GM20431 (cell line): ENCODE results near the gene PDE4D.

Source experiments
- in situ Hi-C: fragments of 300-500 bp; cut with MseI, MboI; formaldehyde crosslinking; loops from one replicate; pipeline ENCODE4 v1.15.0; 2020; ENCODE audit warnings: low sequenced_read_pairs; ENCODE audit not compliant: unreplicated experiment

PDE4D gene

GRCh38 chr5:59571067-59571466 is 322.5 kb downstream of the PDE4D start:
- in situ Hi-C loops, result no loop called here

- in situ Hi-C loops, result no loop called here
These were observed 323.8 kb downstream of the PDE4D start for GRCh38 chr5:59569608-59570334.

GRCh38 chr5:59569158-59569557 is 324.4 kb downstream of the PDE4D start:
- in situ Hi-C loops, result no loop called here

- in situ Hi-C loops, result no loop called here
These were observed 325.4 kb downstream of the PDE4D start for GRCh38 chr5:59568161-59568560.

- in situ Hi-C loops, result no loop called here
These were observed 328.0 kb downstream of the PDE4D start for GRCh38 chr5:59565551-59565950.

- in situ Hi-C loops, result no loop called here
These were observed 328.6 kb downstream of the PDE4D start for GRCh38 chr5:59564895-59565294.

- in situ Hi-C loops, result no loop called here
These were observed 330.7 kb downstream of the PDE4D start for GRCh38 chr5:59562756-59563389.

GRCh38 chr5:59560553-59560952 is 333.0 kb downstream of the PDE4D start:
- in situ Hi-C loops, result no loop called here

GRCh38 chr5:59559847-59560246 is 333.7 kb downstream of the PDE4D start:
- in situ Hi-C loops, result no loop called here

- in situ Hi-C loops, result no loop called here
These were observed 334.2 kb downstream of the PDE4D start for GRCh38 chr5:59559323-59559722.

- in situ Hi-C loops, result no loop called here
These were observed 335.0 kb downstream of the PDE4D start for GRCh38 chr5:59558501-59558900.

- in situ Hi-C loops, result no loop called here
These were observed 336.0 kb downstream of the PDE4D start for GRCh38 chr5:59557572-59557971.

- in situ Hi-C loops, result no loop called here
These were observed 337.9 kb downstream of the PDE4D start for GRCh38 chr5:59555596-59555995.

- in situ Hi-C loops, result no loop called here
These were observed 339.0 kb downstream of the PDE4D start for GRCh38 chr5:59554501-59554900.

GRCh38 chr5:59553992-59554391 is 339.5 kb downstream of the PDE4D start:
- in situ Hi-C loops, result no loop called here

GRCh38 chr5:59548807-59549357 is 344.6 kb downstream of the PDE4D start:
- in situ Hi-C loops, result no loop called here

GRCh38 chr5:59547731-59548130 is 345.8 kb downstream of the PDE4D start:
- in situ Hi-C loops, result no loop called here

- in situ Hi-C loops, result no loop called here
These were observed 349.0 kb downstream of the PDE4D start for GRCh38 chr5:59544573-59544972.

- in situ Hi-C loops, result no loop called here
These were observed 349.6 kb downstream of the PDE4D start for GRCh38 chr5:59543821-59544442.

- in situ Hi-C loops, result no loop called here
These were observed 350.4 kb downstream of the PDE4D start for GRCh38 chr5:59542851-59543820.
